NCI-H748 (cell line): ENCODE data around the gene PPARA.

Experiments
- DNase-seq: peaks from one replicate; lab custom pipeline; 2025; ENCODE audit not compliant: unreplicated experiment; lab: John Stamatoyannopoulos, UW

The PPARA gene

DNA sequence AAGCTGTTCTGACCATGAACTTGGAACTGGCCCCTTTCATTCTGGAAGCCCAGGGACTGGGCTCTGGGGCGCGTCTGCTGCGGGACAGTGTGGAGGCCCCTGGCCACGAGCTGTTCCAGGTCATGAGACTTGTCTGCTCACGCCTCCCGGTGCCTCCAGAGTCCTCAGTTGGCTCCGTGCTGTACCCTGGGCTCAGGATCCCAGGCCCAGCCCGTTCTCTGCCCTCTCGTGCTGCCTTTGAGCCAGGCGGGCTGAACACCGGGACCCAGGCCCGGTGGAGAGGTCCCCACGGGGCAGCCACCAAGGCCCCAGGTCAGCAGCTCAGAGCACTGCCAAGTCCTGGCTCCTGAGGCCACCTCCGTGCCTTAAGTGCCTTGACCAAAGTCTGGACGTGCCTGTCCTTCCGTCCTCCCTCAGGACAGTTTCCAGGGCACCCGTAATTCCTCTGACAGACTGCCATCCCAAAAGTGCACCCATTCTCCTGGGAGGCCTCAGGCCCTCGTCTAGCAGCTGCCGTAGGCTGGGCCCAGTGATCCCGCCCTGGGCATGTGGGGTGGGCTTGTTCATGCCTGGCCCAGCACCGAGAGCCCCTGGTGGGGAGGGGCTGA lies 36.3 kb upstream of the PPARA start:
- DNase-seq = no peak

DNA sequence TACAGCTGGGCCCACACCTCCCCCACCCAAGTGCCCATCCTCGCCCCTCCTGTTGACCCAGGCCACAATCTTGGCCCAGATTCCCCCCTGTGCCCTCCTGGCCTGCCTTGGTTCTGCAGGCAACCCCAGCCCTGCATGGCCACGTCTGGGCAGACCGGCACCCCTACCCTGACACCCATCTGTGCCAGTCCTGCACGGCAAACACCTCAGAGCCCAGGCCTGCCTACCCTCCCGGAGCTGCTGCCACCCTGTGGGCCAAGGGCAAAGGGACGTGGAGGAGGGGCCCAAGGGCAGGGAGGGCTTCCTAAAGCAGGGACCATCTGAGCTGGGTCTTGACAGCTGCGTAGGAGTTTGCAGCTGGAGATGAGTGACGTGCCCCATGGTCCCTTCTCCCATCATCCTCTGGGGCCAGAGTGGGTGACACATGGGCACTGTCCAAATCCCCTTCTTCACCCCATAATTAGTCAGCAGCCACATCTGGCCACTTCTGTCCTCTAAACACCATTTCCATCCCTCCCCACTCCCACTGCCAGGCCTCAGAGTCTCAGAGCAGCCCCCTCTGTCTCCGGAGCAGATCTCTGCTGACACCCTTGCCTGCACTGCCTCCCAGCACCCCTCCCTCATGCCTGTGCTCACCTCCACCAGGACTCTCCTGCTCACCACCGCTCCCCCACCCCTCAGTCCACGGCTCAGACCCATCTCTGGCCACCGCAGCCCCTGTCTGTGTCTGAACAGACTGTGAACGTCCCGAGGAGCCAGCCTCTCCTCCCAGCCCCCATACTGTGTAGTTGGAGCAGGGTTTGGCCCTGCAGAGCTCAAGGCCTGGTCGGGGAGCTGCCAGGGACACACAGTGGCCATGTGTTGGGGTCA lies 35.6 kb upstream of the PPARA start:
- no peak for DNase-seq

DNA sequence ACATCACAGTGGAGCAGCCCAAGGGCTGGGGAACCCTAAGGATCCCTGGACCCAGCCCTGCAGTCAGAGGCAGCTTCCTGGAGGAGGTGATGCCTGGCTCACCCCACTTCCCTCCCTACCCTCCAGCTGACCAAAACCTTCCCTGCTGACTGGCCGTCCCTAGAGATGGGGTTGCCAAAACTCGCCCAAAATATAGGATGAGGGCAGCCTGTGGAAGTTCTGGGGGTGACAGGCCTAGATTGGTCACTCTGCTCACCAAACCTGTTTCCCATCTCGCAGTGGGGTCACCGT lies 35.0 kb upstream of the PPARA start:
- no peak for DNase-seq

DNA sequence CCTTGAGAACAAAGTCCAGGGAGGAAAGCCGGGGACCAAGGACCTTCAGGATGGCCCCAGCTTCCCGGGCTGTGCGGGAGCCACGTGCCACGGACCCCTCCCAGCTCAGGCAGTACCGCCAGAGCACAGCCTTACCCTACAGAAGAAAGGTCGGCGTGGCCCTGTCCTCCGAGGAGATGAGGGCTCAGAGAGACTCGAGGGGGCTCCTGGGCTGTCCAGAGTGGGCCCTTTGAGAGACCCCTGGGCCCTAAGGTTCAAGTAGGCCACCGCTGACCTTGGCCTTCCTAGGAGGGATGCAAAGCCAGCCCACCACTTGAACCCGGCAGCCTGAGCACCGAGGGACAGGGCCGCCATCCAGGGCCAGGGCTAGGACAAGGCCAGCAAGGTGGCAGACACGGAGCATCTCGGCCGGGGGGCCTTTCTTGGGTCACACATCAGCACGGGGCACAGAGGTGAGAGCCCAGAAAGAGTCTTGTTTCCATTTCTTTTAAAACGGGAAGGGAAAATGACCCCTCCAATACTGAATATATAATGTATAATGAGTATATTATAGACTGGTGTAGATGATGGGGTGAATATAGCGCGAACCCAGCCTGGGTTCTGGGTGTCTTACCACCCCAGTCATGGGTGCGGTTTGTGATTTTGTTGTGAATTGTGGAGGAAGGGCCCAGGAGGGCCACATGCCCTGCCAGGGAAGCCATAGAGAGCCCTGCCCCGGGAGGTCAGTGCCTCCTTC lies 34.4 kb upstream of the PPARA start:
- DNase-seq = no peak

DNA sequence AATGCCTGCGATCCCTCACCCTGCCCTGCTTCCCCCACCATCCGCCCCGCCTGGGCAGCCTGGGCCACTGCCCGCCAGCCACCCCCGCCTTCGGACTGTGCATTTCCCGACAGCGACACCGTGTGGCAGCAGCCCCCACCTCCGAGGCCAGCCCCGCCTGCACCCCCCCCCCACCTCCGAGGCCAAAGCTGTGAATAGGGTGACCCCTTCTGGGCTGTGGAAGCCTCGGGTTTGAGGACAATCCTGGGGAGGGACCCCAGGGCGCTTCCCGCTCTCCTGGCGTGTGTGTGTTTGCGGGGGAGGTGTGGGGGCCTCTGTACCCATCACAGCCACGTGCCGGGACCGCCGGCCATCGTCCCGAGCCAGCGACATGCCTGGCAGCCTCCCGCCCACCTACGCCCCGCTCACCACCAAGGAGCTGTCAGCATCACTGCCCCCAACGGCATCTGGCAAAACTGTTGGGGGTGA lies 33.8 kb upstream of the PPARA start:
- peak; percentile 79 for DNase-seq

DNA sequence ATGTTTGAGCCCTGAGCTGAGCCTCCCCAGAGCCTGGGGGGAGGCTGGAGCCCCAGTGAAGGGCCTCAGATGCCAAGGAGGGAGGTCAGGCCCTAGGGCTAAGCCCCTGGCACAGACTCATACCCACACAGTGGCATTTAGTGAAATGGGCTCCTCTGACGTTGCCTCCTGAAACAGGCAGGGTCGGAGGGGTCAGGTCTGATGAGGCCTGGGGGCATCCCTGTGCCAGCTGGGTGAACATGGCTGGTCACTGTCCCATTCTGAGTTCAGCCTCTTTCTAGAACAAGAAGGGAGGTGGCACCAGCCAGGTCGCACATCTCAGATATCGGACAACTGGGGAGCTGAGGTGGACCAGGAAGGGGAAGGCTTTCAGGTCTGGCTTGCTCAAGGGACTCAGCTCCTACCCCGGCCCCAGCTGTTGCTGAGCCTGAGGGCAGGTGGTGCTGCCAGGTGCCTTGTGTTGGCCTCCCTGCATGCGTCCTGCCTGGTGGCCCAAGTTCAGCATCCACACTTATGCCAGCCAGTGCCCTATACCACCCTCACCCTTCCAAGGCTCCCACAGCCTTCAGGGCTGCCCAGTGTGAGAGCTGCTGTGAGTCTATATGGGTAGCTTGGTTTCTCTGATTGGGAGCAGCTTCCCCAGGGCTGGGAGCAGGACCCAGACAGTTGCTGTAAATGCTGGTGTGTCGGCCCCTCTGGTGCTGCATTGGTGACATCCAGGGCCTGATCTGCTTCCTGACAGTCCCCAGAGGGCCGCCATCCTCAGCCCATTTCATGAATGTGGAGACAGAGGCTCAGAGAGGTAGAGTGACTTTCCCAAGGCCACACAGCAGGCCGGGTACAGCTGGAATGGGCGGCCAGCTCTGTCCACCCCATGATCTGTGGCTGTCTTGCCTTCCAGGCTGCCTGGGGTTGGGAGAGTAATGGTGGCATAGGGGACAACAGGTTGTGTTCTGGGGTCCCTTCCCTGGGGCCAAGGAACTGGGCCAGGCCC lies 32.8 kb upstream of the PPARA start:
- DNase-seq = no peak

- no peak for DNase-seq
Measured at GRCh38 chr22:46119093-46119728, 31.1 kb upstream of the PPARA start.

DNA sequence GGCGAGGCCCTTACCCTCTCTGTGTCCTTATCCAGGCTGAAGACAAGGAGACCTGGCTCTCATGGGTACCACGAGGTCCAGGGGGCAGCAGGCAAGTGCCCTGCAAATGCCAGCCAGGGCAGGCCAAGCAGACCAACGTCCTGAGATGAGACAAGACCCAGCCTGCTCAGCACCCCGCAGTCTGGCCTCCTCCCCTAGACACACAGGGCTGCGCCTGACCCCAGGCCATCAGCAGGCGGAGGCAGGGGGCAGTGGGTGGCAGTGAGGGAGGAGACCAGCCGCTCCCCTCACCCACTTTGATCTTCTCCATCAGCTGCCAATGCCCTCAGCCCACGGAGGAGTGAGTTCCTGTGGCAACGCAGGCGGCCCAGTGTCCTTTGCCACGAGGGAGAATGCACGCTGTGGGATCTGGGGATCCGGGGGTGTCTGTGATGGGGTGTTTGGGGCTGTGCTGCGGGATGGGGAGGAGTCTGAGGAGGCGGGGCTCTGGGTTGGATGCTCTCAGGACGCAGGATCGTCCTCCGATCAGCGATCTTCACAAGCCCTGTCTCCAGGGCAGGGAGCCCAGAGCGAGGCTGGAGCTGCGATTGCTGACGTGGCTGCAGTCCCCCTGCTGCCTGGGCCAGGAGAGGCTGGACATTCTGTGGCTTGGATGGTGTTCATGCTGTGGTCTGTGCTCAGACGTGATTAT lies 30.5 kb upstream of the PPARA start:
- no peak for DNase-seq

DNA sequence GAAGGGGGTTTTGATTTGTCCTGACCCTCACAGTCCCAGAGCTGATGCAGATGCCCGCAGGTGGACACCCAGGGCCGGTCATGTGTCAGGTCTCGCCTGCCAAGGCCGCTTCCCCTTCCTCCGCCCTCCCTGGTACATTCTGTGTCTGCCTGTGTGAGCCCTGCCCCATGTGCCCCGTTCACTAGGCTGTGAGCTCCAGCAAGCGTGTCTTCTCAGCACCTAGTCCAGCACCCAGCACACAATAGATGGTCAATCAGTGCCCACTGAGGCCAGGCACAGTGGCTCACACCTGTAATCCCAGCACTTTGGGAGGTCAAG lies 29.9 kb upstream of the PPARA start:
- no peak for DNase-seq

DNA sequence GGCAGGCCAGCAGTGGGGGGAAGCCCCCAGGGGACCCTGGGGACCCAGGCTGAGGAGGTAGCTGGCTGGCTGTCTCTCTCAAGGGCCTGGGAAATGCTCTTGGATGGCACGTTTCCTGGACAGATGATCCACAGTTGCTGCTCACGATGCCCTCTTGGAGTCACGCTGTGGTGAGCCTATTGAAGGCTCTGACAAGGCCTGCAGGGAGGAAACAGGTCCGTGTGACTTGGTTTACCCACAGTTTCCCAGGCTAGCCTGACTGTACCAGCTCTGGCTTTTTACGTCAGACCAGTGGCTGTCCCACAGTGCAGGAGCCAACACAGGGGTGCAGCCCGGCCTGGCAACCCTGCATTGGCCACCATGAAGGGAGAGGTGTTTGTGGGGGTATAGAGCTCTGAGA lies 29.2 kb upstream of the PPARA start:
- no peak for DNase-seq

DNA sequence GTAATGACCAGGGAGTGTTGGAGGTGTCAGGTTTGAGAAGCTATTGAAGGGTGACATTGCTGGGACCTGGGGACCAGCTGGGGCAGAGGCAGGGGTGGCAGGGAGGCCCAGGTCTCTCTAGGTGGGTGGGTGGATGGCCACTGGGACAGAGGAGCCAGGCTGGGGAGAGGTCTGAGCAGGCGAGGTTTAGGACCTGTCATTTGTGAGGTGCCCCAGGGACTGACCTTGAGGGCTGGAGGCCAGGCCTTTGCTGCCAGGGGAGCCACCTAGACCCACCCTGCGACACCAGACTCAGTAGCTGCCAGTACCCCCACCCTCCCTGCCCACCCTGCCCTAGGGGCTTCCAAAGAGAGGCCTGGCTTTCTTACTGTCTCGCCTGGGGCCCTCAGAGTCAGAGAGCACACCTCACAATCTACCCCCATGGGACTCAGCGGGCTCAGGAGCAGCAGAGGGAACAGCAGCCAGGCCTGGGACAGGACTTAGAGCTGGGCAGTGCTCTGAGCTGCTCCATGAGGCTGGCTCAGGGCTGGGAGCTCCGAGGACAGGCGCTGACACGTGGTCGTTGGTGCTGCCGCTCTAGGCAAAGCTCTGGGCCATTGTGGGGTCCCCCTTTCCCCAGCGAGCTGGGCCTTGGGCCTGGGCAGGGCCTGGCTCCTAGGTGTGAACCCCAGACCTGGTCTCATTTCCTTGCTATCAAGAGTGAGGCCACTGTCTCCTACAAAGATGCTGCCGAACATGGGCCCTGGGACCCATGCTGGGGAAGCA lies 28.6 kb upstream of the PPARA start:
- DNase-seq = no peak

DNA sequence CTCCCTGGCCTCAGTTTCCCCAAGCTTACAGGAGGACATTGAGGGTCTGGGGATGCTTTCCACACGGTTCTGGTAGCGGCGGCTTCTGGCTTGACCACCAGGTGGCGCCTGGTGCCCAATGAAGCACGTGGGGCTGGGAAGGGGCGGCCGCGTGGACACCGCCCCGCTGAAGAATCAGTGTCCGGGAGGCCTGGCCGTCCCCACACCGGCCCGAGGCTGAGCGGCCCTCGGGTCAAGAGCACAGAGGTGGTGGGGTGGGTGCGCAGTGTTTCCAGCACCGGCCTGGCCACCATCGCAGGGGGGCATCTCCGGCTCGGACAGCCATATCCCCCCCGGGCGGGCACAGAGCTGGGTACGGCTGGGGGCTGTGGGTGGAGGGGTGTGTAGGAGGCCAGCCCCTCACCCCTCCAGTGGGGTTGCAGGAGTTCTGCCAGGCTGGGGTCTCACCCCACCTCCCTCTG lies 27.8 kb upstream of the PPARA start:
- peak; percentile 63 for DNase-seq

GRCh38 chr22:46122980-46123693 lies 27.2 kb upstream of the PPARA start:
- no peak for DNase-seq

DNA sequence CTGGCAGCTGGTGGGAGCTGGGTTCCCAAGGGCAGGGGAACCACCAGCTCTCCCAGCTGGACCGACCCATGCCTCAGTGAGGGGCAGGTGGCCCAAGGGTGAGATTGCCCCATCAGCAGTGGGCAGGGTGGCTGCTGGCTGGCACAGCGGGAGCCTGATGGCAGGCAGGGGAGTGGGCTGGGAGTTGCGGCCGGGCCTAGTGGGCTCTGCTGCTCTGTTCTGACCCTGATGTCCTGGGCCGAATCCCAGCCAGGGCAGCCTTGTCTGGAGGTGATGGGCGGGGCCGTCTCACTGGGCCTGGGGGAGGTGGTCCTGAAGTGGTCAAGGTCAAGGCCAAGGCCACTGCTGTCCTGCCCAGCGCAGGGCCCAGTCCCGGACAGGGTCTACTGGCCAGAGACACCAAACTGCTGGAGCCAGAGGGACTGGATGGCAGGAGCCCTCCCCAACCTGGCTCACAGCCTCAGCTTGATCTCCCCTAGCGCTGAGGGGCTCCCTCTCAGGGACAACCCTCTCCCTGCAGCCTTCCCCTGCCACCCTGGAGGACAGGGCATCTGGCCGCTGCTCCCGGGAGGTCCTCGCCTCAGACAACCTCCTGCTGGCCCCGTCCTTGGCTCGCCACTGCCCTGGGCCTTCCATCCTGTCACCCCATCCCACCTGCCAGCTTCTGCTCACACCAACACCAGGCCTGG lies 26.5 kb upstream of the PPARA start:
- DNase-seq = no peak

DNA sequence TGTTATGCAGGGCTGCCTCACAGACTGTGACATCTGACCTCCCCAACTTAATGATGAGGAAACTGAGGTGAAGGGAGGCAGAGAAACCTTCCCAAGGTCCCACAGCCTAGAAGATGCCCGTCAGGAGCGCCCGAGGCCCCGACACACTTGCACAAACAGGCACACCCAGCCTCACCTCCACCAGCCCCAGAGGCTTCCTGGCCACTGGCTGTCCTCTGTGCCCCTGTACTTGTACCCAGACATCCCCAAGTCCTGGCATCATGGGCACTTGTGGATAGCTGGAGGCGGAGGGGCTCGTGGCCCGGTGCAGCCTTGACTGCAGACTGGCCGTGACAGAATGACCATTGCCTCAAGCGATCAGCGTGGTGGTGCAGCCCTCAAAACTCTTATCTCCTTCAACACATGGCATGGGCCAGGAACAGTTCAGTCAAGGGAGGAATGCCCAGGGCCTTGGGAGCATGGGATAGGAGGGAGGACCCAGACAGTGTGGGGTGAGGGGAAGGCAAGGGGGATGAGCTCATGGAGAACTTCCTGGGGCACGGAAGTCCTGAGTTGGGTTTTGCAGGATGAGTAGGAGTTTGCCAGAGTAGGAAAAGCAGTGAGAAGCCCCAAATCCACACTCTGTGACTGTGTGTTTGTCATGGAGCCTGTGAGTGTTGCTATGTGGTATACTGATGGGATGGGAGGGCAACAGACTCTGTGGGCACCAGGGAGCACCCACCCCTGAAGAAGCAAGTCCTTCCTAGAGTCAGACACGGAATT lies 25.8 kb upstream of the PPARA start:
- DNase-seq = no peak

GRCh38 chr22:46125311-46125710 lies 25.0 kb upstream of the PPARA start:
- peak; percentile 21 for DNase-seq
